ENCODE results near the gene RNASEL.

DNA sequence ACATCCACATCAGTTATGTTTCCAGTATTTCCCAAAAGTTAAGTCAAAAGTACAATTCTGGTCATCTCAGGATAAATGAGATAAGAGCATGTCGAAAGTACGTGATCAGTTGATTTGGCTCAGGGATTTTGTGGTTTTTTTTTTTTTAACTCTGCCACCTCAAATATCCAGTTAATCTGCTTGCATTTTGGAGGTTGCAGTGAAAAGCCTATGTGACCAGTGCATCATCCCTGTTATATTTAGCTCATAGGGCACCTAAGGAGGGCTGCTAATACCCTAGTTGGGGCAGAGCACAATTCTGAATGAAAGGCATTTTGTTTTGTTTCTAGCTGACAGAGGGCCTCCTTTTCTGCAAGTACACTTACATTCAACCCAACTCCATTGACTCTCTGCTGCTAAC, 46.8 kb upstream of the RNASEL start:
- no peak for TF ChIP-seq EZH2 (IDR thresholded peaks at IDR 0.05; ENCODE audit: borderline replicate concordance, low read length)
- no peak for TF ChIP-seq CTCF (IDR thresholded peaks at IDR 0.05; ENCODE audit: low read length)

All from OCI-LY1 (cell line).